Ascending aorta (tissue), 2 donors: ENCODE data around the gene SMAP1. TPM values are rescaled to one million over a fixed set of nuclear protein-coding genes. Genes with fewer than 3 reads are reported as not detected.

Experiments used
- DNase-seq, 2 donors: peaks; one replicate each; pipeline ENCODE4 v3.0.0-alpha.2; 2019; ENCODE audit warnings: low spot score in 2 of 2
- H3K27ac ChIP-seq, 2 donors: fragments of 200-600 bp; sonication (generic); one replicate each; pipeline ENCODE4 v1.5.1; 2016 to 2017; ENCODE audit warnings: mild to moderate bottlenecking in 1 of 2
- H3K27me3 ChIP-seq: fragments of 200-600 bp; sonication (generic); one replicate; pipeline ENCODE4 v1.5.1; 2017
- H3K36me3 ChIP-seq, 2 donors: fragments of 200-600 bp; sonication (generic); one replicate each; pipeline ENCODE4 v1.5.1; 2016
- H3K4me1 ChIP-seq, 2 donors: fragments of 200-600 bp; sonication (generic); one replicate each; pipeline ENCODE4 v1.5.1; 2016 to 2017; ENCODE audit warnings: mild to moderate bottlenecking in 1 of 2
- H3K4me3 ChIP-seq, 2 donors: fragments of 200-600 bp; sonication (generic); one replicate each; pipeline ENCODE4 v1.5.1; 2016 to 2017; ENCODE audit warnings: mild to moderate bottlenecking in 1 of 2
- H3K9me3 ChIP-seq, 2 donors: fragments of 200-600 bp; sonication (generic); one replicate each; pipeline ENCODE4 v1.5.1; 2016
- intact Hi-C: fragments of 100-400 bp; cut with DNase I; formaldehyde crosslinking; loops from one replicate; pipeline ENCODE4 v1.15.1; 2023
- total RNA-seq: library from RNA; depleted of rRNA; stranded (reverse); fragments of >200 nt; gene quantifications from one replicate; pipeline ENCODE4 v1.1.0, GENCODE V29; 2016
- TF ChIP-seq, protein P1 (sequence below), 3 experiments: fragments of 200-600 bp in 2 of 3; fragments of 450-650 bp in 1 of 3; sonication (generic) in 2 of 3; IDR thresholded peaks; one replicate each; pipeline ENCODE4 v1.5.1; 2016 to 2019; ENCODE audit warnings: antibody characterized with exemption in 3 of 3, mild to moderate bottlenecking in 1 of 3, moderate library complexity in 1 of 3

SMAP1 gene
- total RNA-seq, 1 donor from 2014 or later: 13.2 TPM

DNA sequence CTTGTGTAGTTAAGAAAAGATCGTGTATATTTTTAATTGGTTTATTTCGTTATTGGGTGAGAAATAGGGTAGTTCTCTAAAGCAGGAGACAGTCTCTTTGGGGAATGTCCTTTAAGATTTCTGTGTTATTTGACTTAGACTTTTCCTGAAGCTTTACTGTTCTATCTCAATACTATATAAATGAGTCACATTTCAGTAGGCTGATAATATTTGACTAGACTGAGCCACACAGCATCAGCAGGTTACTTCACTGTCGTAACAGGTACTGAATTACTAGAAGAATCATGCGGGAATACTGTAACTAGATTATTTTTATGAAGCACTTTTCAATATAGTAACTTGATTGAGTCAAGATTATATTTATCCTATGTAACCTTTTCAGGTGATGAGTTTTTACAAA, 1.4 kb downstream of the SMAP1 start:
- TF ChIP-seq, protein P1, sequence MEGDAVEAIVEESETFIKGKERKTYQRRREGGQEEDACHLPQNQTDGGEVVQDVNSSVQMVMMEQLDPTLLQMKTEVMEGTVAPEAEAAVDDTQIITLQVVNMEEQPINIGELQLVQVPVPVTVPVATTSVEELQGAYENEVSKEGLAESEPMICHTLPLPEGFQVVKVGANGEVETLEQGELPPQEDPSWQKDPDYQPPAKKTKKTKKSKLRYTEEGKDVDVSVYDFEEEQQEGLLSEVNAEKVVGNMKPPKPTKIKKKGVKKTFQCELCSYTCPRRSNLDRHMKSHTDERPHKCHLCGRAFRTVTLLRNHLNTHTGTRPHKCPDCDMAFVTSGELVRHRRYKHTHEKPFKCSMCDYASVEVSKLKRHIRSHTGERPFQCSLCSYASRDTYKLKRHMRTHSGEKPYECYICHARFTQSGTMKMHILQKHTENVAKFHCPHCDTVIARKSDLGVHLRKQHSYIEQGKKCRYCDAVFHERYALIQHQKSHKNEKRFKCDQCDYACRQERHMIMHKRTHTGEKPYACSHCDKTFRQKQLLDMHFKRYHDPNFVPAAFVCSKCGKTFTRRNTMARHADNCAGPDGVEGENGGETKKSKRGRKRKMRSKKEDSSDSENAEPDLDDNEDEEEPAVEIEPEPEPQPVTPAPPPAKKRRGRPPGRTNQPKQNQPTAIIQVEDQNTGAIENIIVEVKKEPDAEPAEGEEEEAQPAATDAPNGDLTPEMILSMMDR (IDR thresholded peaks at IDR 0.05): no peak
- intact Hi-C loops: no loop called here

DNA sequence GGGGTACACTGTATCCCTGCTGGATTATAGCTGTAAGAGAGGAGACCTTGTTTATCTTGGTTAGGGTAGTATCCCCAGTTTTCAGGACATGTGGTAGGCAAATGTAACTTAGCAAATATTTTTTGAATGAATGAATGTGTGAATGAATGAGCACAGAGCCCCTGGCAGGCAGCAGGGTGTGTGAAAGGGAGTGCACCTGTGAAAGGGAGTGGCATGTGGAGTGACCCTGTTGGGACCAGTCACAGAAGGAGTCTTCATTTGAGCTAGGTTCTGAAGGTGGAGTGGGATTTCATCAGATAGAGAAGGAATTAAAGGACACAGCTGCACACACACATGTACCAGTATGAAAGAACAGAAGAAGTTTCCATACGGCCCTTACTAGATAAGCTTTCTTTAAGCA, 4.9 kb downstream of the SMAP1 start:
- intact Hi-C loops: no loop called here
- Histone ChIP-seq H3K4me1 (no peaks in the 10 kb centered on the region), H3K9me3 (no peaks in the 10 kb centered on the region), H3K36me3 (no peaks in the 10 kb centered on the region), H3K4me3 (no peak overlapping the region), H3K27ac (no peak overlapping the region), H3K27me3 (no peaks in the 10 kb centered on the region)
- TF ChIP-seq, protein P1 (IDR thresholded peaks at IDR 0.05): no peak
- no peak for DNase-seq

More for the DNA sequence above, 1.4 kb downstream of the SMAP1 start:
- no peak for DNase-seq
- Histone ChIP-seq H3K27ac (no peak overlapping the region), H3K4me3 (peak overlapping the region; percentile 82 to 97), H3K4me1 (no peaks in the 10 kb centered on the region), H3K27me3 (no peaks in the 10 kb centered on the region), H3K9me3 (no peaks in the 10 kb centered on the region), H3K36me3 (no peaks in the 10 kb centered on the region)

DNA sequence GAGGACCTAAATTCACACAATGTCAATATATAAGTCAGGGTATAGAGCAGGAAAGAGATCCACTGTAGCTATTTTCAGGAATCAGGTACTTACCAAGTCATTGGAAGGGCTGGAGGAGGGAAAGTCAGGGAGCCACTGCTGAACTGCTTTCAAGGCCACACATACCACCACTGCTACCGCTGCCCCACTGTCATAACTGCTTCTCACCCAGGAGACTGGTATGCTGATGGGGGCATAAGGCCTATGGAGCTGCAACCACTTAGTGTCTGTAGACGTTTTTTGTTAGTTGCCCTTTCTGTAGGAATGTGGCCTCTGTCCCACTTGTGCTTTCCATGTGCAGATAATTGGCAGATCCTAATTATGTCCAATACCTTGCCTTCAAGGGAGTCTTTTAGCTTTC, 5.4 kb downstream of the SMAP1 start:
- Histone ChIP-seq H3K4me1 (no peaks in the 10 kb centered on the region), H3K27me3 (no peaks in the 10 kb centered on the region), H3K27ac (no peak overlapping the region), H3K4me3 (no peak overlapping the region), H3K36me3 (no peaks in the 10 kb centered on the region), H3K9me3 (no peaks in the 10 kb centered on the region)
- no peak for DNase-seq
- intact Hi-C loops: no loop called here
- TF ChIP-seq, protein P1 (IDR thresholded peaks at IDR 0.05): no peak

DNA sequence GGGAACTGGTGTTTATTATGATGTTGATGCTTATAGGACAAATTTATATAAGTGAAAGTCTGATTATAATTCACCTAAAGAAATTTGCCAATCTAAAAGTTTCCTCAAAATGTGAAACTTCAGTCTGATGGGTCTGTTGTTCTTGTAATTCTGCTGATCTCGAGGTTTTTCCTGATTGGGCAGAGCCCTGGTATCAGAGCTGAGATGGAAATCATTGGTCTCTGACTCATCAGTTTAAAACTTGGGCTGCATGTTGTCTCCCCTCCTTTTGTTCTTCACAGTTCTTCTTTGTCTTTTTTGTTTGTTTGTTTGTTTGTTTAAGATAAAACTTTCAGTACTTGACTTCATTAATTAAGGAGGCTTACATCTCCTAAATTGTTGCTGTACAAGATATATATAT, 5.9 kb downstream of the SMAP1 start:
- H3K27ac ChIP-seq: no peak overlapping the region
- TF ChIP-seq, protein P1 (IDR thresholded peaks at IDR 0.05): no peak

DNA sequence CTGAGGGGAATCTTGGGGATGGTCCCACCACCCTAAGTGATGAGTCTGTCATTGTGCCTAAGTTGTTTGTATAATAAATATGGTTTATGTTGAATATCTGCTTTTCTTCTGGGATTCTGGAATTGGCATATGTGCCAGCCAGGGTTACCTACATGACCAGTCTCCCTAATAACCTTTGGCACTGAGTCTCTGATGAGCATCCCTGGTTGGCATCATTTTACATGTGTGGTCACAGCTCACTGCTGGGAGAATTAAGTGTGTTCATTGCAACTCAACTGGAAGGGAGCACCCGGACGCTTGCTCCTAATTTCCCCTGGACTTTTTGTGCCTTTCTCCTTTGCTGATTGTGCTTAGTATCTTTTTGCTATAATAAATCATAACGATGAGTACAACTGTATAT, 8.1 kb downstream of the SMAP1 start:
- intact Hi-C loops: no loop called here
- TF ChIP-seq, protein P1 (IDR thresholded peaks at IDR 0.05): no peak
- Histone ChIP-seq H3K36me3 (no peaks in the 10 kb centered on the region), H3K4me1 (no peaks in the 10 kb centered on the region), H3K9me3 (no peaks in the 10 kb centered on the region), H3K27me3 (no peaks in the 10 kb centered on the region), H3K4me3 (no peak overlapping the region), H3K27ac (no peak overlapping the region)
- DNase-seq: no peak

More for the DNA sequence above, 5.9 kb downstream of the SMAP1 start:
- Histone ChIP-seq H3K27me3 (no peaks in the 10 kb centered on the region), H3K9me3 (no peaks in the 10 kb centered on the region), H3K4me1 (no peaks in the 10 kb centered on the region), H3K36me3 (no peaks in the 10 kb centered on the region), H3K4me3 (no peak overlapping the region)
- no peak for DNase-seq
- intact Hi-C loops: no loop called here

DNA sequence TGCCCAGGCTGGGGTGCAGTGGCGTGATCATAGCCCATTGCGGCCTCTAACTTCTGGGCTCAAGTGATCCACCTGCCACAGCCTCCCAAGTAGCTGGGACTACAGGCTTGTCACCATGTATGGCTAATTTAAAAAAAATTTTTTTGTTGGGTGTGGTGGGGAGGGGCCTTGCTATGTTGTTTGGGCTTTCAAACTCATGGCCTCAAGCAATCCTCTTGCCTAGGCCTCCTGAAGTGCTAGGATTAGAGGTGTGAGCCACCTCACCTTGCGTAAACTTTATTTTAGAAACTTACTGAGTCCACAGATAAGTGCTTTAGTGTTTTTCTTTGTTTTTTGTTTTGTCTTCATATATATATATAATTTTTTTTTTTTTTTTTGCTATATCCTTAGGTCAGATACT, 9.1 kb downstream of the SMAP1 start:
- H3K4me3 ChIP-seq: no peak overlapping the region
- no peak overlapping the region for H3K27ac ChIP-seq
- TF ChIP-seq, protein P1 (IDR thresholded peaks at IDR 0.05): no peak
- no peaks in the 10 kb centered on the region for H3K36me3 ChIP-seq
- H3K9me3 ChIP-seq: no peaks in the 10 kb centered on the region
- H3K4me1 ChIP-seq: no peaks in the 10 kb centered on the region
- intact Hi-C loops: no loop called here
- no peak for DNase-seq
- no peaks in the 10 kb centered on the region for H3K27me3 ChIP-seq
